Osteoblast (primary cell): Measurements from ENCODE around the gene TMC1. TPM values are rescaled to one million over a fixed set of nuclear protein-coding genes. Genes with fewer than 3 reads are reported as not detected.

Source experiments
- DNase-seq: peaks from one replicate; pipeline ENCODE4 v3.0.0; 2011; ENCODE audit warnings: low spot score, mixed read lengths; ENCODE audit not compliant: insufficient read length; ENCODE audit errors: missing footprints
- H2AFZ ChIP-seq: 2 replicates; pipeline ENCODE4 v1.6.0; 2011; ENCODE audit warnings: mild to moderate bottlenecking, low read length
- H3K27ac ChIP-seq: 2 replicates; pipeline ENCODE4 v1.5.1; 2011; ENCODE audit warnings: mild to moderate bottlenecking, low read depth, low read length, moderate library complexity
- H3K27me3 ChIP-seq: 2 replicates; pipeline ENCODE4 v1.6.0; 2012; ENCODE audit warnings: mild to moderate bottlenecking, control low read depth, inconsistent platforms, low read length, moderate library complexity; ENCODE audit not compliant: insufficient read depth
- H3K36me3 ChIP-seq: 2 replicates; pipeline ENCODE4 v1.5.1; 2011; ENCODE audit warnings: mild to moderate bottlenecking, low read length, control low read depth, moderate library complexity; ENCODE audit not compliant: insufficient read depth
- H3K4me1 ChIP-seq: 2 replicates; pipeline ENCODE4 v1.5.1; 2011; ENCODE audit warnings: mild to moderate bottlenecking, low read length, control low read depth, moderate library complexity; ENCODE audit not compliant: insufficient read depth
- H3K4me2 ChIP-seq: 2 replicates; pipeline ENCODE4 v1.6.0; 2011; ENCODE audit warnings: mild to moderate bottlenecking, low read length; ENCODE audit not compliant: insufficient read depth
- H3K4me3 ChIP-seq: fragments of 200-600 bp; sonication (generic); 3 replicates; pipeline ENCODE4 v1.5.1; 2012; ENCODE audit warnings: mild to moderate bottlenecking, low read length, inconsistent platforms; ENCODE audit not compliant: insufficient read depth
- H3K79me2 ChIP-seq: 2 replicates; pipeline ENCODE4 v1.6.0; 2012; ENCODE audit warnings: mild to moderate bottlenecking, low read length, control low read depth, inconsistent platforms; ENCODE audit not compliant: insufficient read depth
- H3K9me3 ChIP-seq: 2 replicates; pipeline ENCODE4 v1.5.1; 2011; ENCODE audit warnings: low read depth, low read length, control low read depth
- H4K20me1 ChIP-seq: 2 replicates; pipeline ENCODE4 v1.6.0; 2012; ENCODE audit warnings: mild to moderate bottlenecking, low read length, control low read depth; ENCODE audit not compliant: insufficient read depth
- total RNA-seq: library from RNA; depleted of rRNA; stranded (reverse); fragments of >200 nt; gene quantifications from 2 replicates; pipeline ENCODE4 v1.2.3, GENCODE V29; 2012
- TF ChIP-seq, protein P1 (sequence below): IDR thresholded peaks from 2 replicates; pipeline ENCODE4 v1.5.1; 2011; ENCODE audit warnings: mild to moderate bottlenecking, low read depth, low read length, moderate library complexity; ENCODE audit errors: extremely low read depth

Gene TMC1
- total RNA-seq, 1 donor, result under 0.01 TPM

GRCh38 chr9:72691671-72692070 is 170.3 kb downstream of the TMC1 start:
- Histone ChIP-seq H3K4me2 (no peak overlapping the region), H3K79me2 (no peaks in the 10 kb centered on the region), H3K4me1 (no peaks in the 10 kb centered on the region), H3K4me3 (no peak overlapping the region), H2AFZ (no peak overlapping the region), H4K20me1 (no peaks in the 10 kb centered on the region), H3K9me3 (no peaks in the 10 kb centered on the region), H3K36me3 (no peaks in the 10 kb centered on the region), H3K27ac (no peak overlapping the region), H3K27me3 (no peaks in the 10 kb centered on the region)
- TF ChIP-seq, protein P1, sequence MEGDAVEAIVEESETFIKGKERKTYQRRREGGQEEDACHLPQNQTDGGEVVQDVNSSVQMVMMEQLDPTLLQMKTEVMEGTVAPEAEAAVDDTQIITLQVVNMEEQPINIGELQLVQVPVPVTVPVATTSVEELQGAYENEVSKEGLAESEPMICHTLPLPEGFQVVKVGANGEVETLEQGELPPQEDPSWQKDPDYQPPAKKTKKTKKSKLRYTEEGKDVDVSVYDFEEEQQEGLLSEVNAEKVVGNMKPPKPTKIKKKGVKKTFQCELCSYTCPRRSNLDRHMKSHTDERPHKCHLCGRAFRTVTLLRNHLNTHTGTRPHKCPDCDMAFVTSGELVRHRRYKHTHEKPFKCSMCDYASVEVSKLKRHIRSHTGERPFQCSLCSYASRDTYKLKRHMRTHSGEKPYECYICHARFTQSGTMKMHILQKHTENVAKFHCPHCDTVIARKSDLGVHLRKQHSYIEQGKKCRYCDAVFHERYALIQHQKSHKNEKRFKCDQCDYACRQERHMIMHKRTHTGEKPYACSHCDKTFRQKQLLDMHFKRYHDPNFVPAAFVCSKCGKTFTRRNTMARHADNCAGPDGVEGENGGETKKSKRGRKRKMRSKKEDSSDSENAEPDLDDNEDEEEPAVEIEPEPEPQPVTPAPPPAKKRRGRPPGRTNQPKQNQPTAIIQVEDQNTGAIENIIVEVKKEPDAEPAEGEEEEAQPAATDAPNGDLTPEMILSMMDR, result no peak
- DNase-seq, result no peak

GRCh38 chr9:72695365-72695764 is 174.0 kb downstream of the TMC1 start:
- no peak overlapping the region for H3K4me2 ChIP-seq
- TF ChIP-seq, protein P1, result no peak
- no peaks in the 10 kb centered on the region for H3K27me3 ChIP-seq
- H3K9me3 ChIP-seq, result no peaks in the 10 kb centered on the region
- no peaks in the 10 kb centered on the region for H3K36me3 ChIP-seq
- no peaks in the 10 kb centered on the region for H3K4me1 ChIP-seq
- no peak overlapping the region for H2AFZ ChIP-seq
- no peak overlapping the region for H3K27ac ChIP-seq
- no peaks in the 10 kb centered on the region for H3K79me2 ChIP-seq
- H4K20me1 ChIP-seq, result no peaks in the 10 kb centered on the region
- DNase-seq, result no peak
- H3K4me3 ChIP-seq, result no peak overlapping the region

DNA sequence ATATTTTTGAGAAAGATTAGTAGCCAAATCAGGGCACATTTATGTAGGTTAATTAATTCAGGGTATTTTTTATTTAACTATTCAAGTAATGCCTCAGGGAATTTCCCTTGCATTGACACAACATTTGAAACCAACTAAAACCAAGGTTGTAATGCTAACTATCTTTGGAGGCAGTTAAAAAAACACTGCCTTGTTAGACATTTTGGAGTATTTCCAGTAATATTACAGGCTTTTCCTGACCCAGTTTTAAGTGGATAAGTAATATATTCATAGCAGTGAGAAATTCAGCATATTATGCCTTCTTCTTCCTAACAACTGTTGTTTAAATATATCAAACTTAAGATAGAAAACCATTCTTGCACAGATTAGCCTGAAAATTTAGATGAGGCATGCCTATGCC is 175.1 kb downstream of the TMC1 start:
- Histone ChIP-seq H3K4me3 (no peak overlapping the region), H3K4me1 (no peaks in the 10 kb centered on the region), H4K20me1 (no peaks in the 10 kb centered on the region), H3K9me3 (no peaks in the 10 kb centered on the region), H2AFZ (no peak overlapping the region), H3K4me2 (no peak overlapping the region), H3K79me2 (no peaks in the 10 kb centered on the region), H3K27me3 (no peaks in the 10 kb centered on the region), H3K36me3 (no peaks in the 10 kb centered on the region), H3K27ac (no peak overlapping the region)
- TF ChIP-seq, protein P1, result no peak
- no peak for DNase-seq

GRCh38 chr9:72701510-72701909 is 180.1 kb downstream of the TMC1 start:
- H4K20me1 ChIP-seq, result no peaks in the 10 kb centered on the region
- no peaks in the 10 kb centered on the region for H3K79me2 ChIP-seq
- H3K9me3 ChIP-seq, result no peaks in the 10 kb centered on the region
- H3K27ac ChIP-seq, result no peak overlapping the region
- DNase-seq, result no peak
- TF ChIP-seq, protein P1, result no peak
- H3K4me3 ChIP-seq, result no peak overlapping the region
- no peak overlapping the region for H3K4me2 ChIP-seq
- no peak overlapping the region for H2AFZ ChIP-seq
- no peaks in the 10 kb centered on the region for H3K36me3 ChIP-seq
- H3K4me1 ChIP-seq, result no peaks in the 10 kb centered on the region
- H3K27me3 ChIP-seq, result no peaks in the 10 kb centered on the region
